ENCODE measurements around the gene CPXM2.

Gene CPXM2

DNA sequence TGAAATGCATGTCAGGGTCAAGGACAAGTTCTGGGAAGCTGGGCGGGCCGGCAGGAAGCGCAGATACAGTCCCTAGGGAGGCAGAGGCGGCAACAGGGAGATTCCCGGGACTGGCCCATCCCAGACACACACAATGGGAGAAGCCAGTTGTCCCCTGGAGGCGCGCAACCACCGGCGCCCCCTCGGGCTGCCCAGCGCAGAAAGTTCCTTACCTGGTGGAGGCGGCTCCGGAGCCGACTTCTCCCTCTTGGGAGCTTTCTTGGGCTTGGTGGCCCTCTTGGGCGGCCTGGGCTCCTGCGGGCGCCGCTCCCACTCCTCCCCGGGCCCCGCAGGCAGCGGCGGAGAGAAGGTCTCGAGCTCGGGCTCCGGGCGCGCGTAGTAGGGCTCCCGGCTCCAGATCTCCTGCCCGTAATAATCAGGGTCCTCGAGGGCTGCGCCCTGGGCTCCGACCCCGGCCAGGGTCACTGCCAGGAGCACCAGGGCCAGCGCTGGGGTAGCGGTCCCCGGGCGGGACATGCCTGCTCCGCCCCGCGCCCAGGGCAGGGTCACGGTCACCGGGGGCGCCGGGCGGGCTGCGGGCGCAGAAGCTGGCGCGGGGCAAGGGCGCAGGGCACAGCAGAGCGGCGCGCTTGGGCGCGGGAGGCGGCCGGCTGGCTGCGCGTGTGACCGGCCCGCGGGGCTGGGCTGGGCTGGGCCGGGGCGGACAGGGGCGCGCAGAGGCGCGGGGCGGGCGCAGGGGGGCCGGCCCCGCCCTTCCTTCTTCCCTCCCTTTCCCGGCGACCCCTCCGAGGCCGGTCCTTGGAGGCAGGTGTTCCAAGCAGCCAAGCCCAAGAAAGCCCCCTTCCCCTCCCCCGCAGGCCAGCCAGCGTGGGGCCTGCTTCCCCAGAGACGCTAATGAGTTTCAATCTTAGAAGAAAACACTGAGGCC, at the start of gene CPXM2:
Gene CPXM2 (minus strand): TSS at position 664 of the 928 bp plus-strand sequence. CDS start 148 bp downstream, at position 516.
- no peak for DNase-seq (ENCODE audit: low read depth)

DNA sequence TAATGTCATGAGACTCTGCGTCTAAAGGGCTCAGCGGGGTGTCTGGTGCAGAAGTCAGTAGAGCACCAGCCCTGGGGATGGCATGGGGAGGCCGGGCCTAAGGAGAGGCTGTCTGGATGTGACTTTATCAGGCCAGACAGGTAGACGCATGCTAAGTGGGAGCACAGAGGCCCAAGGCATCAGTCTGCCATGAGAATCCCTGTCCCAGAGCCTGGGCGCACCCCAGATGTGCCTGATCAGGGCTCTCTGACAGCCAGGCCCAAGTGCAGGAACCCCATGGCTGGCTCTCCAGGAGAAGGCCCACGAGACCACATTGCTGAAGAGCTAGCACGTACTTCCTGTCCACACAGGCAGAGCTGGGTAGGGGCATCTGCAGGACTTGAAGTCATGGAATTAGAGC, 48.0 kb upstream of the CPXM2 start:
- DNase-seq (ENCODE audit: low read depth) = no peak

DNA sequence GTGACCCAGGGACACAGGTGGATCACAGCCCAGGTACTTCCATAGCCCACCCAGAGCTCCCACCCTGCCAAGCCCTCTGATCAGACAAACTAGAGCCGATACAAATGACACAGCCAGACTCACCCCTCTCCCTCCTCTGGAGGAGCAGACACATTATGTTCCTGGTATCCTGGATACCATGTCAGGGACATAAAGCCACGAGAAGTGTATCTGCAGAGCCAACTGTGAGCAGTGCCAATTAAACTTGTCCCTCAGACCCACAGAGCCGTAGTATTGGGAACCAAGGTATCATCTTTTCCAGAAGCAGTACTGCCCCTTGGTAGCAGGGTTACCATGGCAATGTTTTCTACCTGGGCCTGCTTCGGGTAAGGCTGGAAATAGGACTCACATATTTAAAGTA, 47.3 kb upstream of the CPXM2 start:
- DNase-seq (ENCODE audit: low read depth) = no peak

DNA sequence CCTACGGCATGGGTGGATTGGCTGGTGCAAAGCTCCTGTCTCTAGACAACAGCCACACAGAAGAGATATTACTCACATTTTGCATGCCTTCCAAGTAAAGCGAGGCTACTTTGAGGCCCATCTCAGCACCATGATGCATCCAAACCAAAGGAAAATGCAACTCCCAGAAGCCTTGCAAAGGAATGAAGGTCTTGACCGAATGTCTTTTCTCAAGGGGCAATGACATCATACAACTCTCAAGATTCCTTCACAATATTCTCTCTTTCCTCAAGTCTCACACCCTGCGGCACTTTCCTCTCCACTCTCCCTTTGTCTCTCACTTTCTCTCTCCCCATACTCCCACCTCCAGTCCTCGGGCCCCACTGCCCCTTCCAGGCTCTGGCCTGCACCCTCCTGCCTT, 44.8 kb upstream of the CPXM2 start:
- no peak for DNase-seq (ENCODE audit: low read depth)

DNA sequence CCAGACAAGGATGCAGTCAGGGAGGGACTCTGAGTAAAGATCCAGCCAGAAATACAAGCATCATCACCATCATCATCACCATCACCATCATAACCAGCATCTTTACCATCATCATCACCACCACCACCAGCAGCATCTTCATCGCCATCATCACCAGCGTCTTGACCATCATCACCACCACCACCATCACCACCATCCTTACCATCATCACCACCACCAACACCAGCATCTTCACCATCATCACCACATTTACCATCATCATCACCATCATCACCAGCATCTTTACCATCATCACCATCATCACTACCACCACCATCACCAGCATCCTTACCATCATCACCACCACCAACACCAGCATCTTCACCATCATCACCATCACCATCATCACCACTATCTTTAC, 44.1 kb upstream of the CPXM2 start:
- no peak for DNase-seq (ENCODE audit: low read depth)

DNA sequence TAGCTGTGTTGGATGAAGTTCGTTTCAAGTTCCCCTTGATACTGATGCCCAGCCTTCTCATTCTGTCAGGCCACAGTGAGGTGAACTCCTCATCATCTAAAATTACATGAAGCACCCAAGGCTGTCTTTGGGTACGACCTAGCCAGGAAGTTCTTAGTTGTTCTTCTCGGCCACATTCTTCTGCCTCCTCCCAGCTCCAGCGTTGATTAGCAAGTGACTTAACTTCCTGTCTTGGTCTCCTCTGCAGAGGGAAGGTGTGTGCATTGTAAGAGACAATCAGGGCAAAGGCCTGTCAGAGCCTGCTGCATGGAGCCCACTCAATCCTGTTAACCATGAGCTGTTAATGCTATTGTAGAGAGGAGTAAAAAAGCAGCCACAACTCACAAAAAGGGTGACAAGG, 43.2 kb upstream of the CPXM2 start:
- DNase-seq (ENCODE audit: low read depth) = no peak

DNA sequence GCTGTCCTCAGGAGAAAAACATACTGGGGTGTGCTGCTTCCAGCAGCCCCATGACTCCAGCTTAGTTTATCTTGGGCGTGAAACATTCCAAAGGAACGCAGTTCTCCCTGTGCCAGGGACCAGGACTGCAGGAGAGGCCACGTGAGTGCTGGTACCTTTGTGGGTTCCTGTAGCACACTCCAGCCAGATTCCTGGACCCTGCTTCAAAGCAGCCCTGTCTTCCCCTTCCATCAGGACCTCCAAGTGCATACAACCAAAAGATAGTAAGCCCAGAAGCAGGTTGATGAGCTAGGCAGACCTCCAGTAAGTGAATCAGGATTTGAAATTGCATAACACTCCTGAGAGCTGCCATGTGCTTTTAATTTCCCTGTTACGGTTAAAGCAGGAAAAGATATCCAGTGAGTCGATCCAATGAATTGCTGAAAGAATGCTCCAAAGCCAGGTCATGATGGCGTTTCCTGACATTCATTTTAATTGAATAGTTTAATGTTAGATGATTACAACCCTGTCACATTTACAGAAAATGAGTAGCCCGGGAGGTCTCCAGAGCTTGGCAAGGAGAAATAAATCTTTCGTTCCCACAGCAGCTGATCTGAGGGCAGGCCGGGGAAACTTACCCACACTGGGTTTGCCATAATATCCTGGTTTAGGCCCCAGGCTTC, 38.9 kb upstream of the CPXM2 start:
- no peak for DNase-seq (ENCODE audit: low read depth)

DNA sequence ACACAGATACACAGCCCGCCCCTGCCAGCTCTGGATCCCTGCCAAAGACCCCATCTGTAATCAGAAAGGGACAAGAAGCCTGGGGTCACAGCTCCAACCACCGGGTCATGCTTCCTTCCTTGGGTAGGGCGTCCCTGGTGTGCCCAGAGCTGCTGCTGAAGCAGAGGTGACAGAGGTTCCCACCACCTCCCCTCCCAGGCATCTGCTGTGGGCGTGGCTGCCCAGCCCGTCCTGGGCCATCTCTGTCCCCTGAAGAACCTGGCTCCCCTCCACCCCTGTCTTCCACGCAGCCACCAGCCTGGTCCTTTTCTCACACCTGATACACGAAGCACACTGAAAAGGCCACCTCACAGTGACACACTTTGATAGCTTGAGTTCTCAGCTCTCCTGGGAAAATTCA, 38.2 kb upstream of the CPXM2 start:
- DNase-seq (ENCODE audit: low read depth) = no peak

DNA sequence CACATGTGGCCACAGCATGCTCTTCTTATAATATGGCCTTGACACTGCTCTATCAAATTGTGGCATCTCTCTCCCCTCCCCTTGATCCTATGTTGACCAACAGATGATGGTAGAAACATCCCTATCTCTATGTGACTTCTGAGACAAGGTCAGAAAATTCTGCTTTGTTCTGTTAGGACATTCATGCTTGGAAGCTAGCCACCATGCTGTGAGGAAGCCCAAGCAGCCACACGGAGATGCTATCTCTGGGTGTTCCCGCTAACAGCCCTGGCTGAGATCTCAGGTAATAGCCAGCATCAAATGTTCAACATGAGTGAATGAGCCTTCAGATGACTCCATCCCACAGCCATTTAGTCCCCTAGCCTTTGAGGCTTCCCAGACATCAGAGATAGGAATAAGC, 36.8 kb upstream of the CPXM2 start:
- no peak for DNase-seq (ENCODE audit: low read depth)

DNA sequence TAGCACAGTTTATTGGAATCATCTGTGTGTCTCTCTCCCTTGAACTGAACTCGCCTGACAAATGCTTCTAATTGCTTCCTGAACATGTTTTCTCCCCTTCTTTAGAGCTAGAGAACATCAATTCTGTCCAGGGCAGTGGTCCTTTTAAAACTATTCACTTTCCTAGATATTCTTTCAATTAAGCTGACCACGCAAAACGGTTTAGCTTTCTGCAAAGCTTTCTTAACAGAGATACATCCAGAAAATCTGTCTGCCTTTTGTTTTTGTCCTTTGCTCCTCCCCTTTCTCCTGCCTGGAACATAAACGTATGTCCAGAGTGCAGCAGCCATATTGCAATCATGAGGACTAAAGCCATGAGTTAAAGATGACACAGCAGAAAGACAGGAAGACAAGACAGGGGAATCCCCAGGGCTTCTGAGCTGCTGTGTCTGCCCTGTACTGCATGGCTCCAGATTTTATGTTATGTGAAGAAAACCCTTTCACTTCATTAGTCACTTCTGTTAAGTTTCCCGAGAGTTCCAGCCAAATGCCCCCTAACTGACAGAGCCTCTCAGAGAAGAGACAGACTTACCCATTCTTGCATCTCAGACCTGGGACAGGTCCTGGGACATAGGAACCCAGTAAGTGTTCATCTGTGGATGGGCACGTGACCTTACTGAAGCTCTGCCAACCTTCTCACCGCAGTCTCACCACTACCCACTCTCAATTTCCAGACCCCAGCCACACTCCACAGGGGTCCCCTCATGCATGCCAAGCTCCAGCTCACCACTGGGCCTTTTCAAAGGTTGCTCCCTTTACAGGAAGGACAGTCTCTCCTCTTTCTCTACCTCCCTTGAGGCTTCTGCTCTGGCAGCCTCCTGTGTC, 35.0 kb upstream of the CPXM2 start:
- no peak for DNase-seq (ENCODE audit: low read depth)

DNA sequence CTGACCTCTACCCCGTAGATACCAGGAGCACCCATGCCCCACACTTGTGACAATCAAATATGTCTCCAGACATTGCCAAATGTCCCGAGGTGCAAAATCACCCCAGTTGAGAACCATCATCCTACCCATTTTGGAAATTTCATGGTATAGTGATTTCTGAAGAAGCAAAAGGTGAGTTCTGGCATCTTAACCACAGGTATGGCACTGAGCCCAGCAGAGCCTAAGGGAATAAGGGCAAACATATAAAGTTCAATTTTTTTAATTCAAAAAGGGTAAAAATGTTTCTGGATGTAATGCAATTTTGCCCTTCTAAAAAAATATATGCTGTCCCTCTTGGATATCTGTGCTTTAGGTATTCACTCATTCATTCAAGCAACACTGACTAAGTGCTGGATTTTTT, 30.5 kb upstream of the CPXM2 start:
- DNase-seq (ENCODE audit: low read depth) = no peak

DNA sequence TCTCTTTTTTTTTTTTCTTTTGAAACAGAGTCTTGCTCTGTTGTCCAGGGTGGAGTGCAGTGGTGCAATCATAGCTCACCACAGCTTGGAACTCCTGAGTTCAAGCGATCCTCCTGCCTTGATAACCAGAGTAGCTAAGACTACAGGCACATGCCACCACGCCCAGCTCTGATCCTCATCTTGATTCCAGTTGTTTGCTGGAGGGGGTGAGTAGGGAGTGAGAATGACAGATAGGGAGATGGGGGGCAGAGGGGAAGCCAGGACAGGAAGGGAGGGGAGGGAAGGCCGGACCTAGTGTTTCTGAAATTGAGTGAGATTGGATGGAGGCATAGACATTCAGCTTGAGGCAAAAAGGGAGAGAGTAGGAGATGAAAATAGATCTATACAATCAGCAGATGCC, 25.2 kb upstream of the CPXM2 start:
- DNase-seq (ENCODE audit: low read depth) = no peak

DNA sequence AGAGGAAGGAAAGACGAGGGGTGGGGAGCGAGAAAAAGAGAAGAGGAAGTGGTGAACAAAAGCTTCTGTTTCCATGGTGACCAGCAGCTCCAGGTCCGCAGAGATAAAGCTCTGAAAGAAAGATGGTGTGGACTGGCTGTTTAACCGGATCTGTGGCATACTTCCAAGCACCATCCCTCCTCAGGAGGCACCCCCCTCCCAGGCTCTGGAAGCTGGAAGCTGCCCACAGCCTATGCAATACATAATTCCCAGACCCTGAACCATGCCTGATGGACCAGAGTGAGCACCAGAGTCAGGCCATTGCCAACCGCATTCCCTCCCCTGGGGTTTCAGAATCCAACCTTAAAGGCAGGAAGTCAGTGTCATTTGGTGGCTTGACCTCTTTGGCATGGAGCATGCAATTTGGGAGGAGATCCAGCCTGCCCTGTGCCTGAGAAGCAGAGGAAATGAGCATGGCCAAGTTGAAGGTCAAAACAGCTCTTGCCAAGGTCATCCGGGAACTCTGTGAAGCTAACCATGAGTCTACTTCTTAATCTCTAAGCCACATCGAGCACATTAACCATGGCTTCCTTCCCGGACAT, 22.2 kb upstream of the CPXM2 start:
- no peak for DNase-seq (ENCODE audit: low read depth)

DNA sequence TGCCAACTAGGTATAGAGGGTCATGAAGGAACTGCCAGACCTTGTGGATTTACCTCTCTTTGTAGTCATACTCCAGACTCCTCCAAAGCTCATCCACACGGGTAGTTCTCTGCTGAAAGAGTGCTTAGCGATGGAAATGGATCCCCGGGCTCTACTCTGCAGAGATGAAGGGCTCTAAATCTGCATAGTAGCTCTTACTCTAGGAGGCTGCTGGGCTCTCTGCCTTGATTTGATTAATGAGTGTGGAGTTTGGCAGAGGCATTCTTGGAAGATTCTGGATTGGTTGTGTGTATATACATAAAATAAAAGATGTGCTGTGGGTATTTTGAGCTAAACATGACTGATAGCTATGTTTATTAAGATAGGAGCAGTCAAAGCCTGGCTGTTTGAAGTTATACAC, 21.3 kb upstream of the CPXM2 start:
- no peak for DNase-seq (ENCODE audit: low read depth)

DNA sequence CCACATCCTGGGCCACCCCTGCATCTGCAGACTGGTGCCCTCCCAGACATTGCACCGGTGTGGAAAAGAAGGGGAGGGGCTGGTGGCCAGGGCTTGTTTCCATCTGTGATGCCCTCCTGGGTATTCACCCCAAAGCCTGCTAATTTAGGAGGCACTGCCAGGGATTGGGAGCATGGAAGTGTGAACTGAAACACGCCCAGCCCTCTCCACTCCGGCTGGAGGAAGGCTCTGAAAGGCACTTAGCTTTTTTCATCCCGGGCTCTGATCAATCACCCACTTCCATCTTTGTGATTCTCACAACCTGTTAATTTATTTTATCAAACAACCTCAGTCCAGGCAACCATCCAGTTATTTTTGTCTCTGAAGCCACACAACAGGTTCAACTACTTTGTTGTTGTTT, 20.9 kb upstream of the CPXM2 start:
- no peak for DNase-seq (ENCODE audit: low read depth)

DNA sequence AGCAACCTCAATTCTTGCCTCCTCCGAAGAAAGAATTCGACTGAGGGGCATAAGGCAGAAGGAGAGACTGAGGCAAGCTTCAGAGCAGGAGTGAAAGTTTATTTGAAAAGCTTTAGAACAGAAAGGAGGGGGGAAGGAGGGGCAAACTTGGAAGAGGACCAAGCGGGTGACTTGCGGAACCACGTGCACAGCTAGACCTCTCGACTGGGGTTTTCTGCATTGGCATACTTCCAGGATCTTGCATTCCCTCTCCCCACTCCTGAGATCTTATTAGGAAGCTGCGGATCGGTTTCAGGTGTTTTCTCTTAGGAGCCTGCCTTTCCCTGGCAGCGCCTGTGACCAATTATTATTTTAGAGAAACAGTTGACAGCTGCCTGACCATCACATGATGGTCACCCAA, 20.3 kb upstream of the CPXM2 start:
- DNase-seq (ENCODE audit: low read depth) = no peak

DNA sequence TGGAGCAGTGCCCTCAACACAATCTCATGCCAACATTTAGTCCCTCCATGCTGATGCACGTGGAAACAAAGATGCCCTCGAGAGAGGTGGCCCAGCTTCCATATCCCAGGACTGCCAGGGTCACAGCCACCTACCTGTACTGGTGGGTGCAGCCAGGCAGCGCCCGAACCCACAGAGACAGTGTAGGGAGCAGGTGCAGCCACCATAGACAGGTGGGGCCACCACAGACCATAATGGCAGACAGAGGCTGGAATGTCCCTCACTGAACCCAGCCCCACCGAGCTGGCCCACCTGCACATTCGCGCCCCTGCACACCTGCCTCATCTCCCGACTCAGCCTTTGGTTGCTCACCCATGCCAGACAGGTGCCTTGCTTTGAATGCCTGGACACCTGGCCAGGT, 18.3 kb upstream of the CPXM2 start:
- no peak for DNase-seq (ENCODE audit: low read depth)

DNA sequence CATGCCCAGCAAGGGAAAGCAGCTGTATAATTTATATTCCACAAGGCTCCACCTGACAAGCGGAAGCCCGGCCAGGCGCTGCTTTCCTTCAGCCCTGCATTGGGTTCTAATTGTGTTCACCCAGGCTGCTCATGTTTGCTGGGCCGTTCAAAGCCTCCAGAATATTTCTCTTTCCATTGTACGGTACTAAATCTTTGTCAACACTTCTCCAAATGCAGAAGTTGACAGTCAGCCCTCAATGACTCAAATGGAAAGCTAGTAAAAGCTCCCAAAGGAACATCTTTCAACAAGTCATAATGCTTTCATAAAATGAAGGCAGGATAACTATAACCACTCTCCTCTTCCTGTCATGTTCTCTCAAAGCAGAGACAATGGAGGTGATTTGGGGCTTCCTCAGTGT, 17.8 kb upstream of the CPXM2 start:
- no peak for DNase-seq (ENCODE audit: low read depth)

DNA sequence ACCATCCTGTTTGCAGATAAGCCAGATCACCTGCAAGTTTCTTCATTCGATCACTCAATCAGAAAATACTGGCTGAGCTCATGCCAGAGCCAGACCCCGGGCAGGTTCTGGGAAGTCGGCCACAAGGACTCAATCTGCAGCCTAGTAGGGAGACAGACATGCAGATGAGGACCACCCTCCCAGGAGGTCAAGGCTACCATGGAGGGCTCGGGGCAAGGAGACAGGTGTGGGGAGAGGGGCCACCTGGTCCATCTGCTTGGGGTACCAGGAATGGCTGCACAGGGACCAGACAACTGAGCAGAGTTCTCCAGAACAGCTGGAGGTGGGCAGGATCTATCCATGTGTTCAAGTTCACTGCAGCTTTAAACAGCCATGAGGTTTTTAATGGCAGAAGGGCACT, 16.8 kb upstream of the CPXM2 start:
- DNase-seq (ENCODE audit: low read depth) = no peak

DNA sequence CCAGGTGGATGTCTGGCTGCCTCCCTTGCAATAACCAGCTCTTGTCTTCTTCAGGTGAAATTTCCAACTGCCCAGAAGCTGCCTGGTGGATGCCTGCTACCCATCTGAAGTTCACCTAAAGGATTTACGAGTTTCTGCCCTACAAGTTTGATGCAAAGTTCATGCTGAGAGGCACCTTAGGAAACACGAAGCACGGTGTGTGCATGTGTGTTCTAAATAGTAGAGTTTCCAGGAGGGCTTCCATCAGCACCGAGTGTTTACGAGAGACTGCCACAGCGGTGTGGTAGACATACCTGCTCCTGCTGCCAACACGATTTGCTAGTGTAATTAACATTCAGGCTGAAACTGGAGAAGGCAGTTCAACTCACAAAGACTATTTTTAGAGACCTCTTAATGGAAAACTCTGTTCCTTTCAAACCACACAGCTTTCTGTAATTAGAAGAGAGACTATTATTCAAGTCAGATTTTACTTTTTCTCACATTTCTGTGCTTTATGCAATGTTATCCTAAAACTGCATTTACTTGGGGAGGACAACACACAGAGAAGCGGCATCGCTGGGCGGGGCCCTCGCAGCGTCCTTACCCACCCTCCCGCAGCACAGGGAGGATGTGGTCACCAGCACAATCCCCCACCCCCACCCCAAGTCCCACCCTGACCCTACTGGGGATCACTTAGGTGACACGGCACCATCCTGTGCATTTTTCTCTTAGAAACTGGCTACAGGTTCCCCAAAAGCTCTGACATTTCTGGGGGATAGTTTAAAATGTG, 15.5 kb upstream of the CPXM2 start:
- no peak for DNase-seq (ENCODE audit: low read depth)

DNA sequence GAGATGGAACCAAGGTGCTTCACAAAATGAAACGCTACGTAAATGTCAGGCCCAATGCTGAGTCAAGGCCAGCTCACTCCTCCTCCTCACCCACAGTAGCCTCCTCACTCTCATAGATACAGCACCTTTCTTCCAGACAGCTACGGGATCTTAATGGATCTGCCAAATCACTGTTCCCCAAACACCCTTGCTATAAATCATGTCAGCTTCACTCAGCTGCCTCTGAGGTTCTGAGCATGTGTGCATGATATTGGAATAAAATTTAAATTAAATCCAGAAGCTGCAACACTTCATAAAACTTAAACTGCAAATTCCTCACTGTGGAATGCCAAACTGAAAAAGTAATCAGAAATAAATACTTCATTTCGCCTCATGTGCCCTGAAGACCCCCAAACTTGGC, 14.7 kb upstream of the CPXM2 start:
- no peak for DNase-seq (ENCODE audit: low read depth)

Measured in stimulated activated CD8-positive, alpha-beta memory T cell treated with anti-CD3 and anti-CD28 coated beads, Interleukin-4, amount 100 ng/mL, for 24 hours (primary cell).